HG02870 (cell line): Measurements from ENCODE around the gene IGSF5.
"Not testable (repeated sequence)": the region's sequence is repeated elsewhere in the genome, so short reads cannot be mapped to it uniquely, and the experiment has no call there.

ENCODE experiments used
- ATAC-seq: cut with Tn5 transposase; IDR thresholded peaks from one replicate; pipeline ENCODE4 v1.9.1; 2021; ENCODE audit warnings: mild to moderate bottlenecking, moderate library complexity; ENCODE audit not compliant: unreplicated experiment

The IGSF5 gene

DNA sequence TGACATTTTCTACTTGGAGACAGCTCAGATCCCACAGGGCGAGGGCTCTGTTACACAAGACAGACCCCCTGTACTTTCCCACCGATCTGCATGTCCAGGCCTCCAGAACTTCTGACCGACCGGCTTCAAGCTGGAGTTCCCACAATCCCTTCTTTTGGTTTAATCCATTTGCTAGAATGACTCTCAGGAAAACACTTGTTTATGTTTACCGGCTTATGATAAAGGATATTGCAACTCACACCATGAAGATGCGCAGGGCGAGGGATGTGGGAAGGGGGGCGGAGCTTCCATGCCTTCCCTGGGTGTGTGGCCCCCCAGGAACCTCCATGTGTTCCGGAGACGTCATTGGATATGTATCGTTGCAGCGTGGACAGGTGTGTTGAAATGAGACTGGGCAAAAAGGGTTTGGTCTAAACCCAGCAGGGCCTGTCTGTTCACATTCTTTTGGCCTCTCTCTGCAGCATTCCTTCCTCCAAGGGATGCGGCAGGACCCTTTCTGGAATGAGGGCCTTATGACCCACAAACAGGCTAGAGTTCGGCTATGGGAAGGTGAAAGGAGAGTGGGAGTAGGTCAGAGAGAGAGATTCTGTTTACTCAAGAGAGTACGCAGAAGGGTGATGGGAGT lies 7.5 kb upstream of the IGSF5 start:
- no peak for ATAC-seq

- no peak for ATAC-seq
Measured at GRCh38 chr21:39738566-39738965, 6.4 kb upstream of the IGSF5 start.

- not testable (repeated sequence) for ATAC-seq
Measured at GRCh38 chr21:39739531-39739930, 5.5 kb upstream of the IGSF5 start.

DNA sequence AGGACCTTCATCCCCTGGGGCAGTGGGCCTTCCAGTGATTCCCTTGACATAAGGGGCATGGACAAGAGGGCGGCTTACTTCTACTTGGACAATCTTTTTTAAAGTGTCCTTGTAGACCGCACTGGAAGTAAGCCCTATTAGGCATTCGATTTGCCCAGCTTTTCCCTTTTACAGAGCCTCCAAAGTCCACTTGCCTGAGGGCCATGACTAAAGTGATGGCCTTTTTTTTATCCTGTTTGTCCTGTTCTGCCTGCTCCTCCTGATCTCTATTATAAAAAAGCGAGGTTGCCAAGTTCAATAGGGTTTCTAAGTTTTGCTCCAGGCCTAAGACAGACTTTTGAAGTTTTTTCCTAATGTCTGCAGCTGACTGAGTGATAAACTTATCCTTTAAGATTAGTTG lies 2.4 kb upstream of the IGSF5 start:
- not testable (repeated sequence) for ATAC-seq

DNA sequence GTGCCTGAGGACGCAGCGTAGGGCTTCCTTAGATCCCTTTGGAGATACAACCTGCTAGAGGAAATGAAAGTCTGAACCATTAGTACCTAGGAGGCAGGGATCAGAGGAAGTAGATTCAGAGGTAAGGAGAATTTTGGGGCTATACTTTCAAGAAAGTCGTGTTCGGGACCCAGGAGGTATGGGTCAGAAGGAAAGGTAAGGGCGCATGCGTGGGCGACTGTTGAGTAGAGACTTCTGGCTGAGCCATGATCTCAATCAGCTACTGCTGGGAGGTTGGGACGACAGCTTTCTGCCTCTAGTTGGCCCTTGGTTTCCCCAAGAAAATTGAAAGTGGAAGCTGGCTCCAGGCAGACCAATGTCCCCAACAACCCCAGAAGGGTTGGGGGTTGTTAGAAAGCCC lies 349 bp downstream of the IGSF5 start:
- not testable (repeated sequence) for ATAC-seq

DNA sequence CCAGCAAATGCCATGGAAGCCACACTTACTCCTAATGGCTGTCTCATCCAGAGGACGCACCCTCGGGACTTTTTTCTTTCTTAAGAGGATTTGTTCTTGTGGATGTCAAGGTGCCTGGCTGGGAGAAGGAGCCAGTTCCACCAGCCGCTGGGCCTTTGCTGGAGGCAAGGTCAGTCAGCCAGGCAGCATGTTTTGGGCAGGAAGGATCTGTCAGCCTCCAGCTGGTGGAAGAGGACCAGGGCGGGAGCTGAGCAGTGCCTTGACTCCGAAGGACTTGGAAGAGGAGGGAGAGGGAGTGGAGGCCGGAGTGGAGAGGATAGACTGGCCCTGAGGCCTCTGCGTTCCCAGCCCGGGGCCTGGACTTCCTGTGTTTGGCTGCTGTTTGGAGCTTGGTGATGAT lies 5.7 kb downstream of the IGSF5 start:
- ATAC-seq, result no peak

GRCh38 chr21:39754811-39755210 lies 9.8 kb downstream of the IGSF5 start:
- ATAC-seq, result no peak

DNA sequence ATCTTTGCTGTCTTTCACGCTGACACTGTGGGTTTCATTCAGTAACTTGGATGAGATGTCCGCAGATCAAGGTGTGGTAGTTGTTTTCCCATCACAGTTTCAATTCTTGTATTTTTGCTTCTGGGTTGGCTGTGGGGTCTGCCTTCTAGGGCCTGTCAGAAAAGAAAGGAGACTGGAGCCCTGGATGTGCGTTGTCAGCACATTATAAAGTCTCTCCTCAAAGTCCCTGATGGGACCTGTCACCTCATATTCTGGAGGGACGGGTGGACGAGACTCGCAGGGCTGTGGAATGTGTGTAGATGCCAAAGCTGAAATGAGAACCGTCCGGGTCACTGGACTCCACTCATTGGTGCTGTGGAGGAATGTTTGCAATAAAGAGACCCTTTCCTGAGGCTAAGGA lies 11.3 kb downstream of the IGSF5 start:
- no peak for ATAC-seq

DNA sequence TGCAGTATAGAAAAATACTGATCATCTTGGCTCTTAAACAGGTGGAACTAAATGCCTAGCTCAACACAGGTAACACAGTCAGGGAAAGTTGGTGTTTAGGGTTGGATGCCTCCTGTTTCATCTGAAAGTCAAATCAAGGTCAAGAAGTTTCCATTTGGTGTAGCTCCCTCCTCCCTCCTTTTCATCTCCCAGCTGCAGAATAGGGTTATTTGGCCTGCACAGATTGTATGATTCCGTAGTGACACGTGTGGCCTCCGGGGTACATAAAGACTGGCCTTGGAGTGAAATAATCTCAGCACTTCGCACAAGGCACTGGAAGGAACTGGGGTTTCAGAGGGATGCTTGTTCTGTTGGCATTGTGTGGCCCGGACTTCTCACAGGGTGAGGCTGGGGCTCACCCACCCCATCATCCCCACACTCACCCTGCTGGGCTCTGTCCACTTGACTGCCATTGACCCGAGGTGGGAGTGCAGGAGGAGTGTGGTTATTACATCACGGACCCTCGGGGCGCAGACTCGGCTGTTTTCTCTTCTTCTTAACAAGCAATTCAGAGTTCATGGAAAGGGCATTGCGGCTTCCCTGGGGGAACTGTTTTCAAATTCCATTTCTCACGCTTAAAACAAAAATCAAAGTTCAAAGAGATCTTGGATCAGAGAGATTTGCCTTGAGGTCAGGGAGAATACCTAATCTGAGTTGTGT lies 18.4 kb downstream of the IGSF5 start:
- no peak for ATAC-seq

- no peak for ATAC-seq
Measured at GRCh38 chr21:39774227-39774626, 29.2 kb downstream of the IGSF5 start.

GRCh38 chr21:39775816-39776215 lies 30.8 kb downstream of the IGSF5 start:
- ATAC-seq, result no peak

- ATAC-seq, result no peak
Measured at GRCh38 chr21:39776589-39776988, 31.6 kb downstream of the IGSF5 start.

DNA sequence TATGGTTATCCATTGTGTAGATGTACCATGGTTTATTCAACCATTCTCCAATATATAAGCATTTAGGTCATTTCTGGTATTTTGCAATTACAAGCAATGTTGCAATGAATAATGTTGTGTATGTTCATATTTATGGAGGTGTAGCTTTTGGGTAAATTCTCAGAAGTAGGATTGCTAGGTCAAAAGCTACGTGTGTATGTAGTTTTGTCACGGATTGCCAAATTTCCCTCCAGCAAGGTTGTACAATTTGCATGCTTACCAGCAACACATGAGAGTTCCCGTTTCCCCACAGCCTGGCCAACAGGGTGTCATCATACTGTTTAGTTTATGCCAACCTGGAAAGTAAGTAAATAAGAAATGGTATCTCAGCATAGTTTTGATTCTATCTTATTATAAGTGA lies 36.3 kb downstream of the IGSF5 start:
- ATAC-seq, result no peak

GRCh38 chr21:39788383-39788782 lies 43.4 kb downstream of the IGSF5 start:
- no peak for ATAC-seq

DNA sequence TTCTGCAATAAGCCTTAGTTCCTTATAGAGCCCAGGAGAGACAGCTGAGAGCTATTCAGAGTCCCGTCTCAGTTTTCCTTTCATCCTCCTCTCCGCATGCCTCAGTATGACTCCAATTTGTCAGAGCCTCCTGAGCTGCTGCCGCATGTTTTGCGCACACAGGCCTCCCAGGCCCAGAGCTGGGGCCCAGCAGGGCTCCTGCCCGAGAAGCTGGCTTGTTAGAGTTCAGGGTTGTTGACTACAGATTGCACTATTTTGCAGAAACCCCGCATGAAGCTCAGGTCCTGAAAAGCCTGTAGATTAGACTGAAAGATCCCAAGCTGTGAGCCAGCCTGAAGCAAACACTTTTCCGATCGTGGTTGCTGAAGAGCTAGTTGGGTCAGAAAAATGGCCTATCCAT lies 51.5 kb downstream of the IGSF5 start:
- ATAC-seq, result no peak

- no peak for ATAC-seq
Measured at GRCh38 chr21:39799178-39799577, 54.2 kb downstream of the IGSF5 start.

DNA sequence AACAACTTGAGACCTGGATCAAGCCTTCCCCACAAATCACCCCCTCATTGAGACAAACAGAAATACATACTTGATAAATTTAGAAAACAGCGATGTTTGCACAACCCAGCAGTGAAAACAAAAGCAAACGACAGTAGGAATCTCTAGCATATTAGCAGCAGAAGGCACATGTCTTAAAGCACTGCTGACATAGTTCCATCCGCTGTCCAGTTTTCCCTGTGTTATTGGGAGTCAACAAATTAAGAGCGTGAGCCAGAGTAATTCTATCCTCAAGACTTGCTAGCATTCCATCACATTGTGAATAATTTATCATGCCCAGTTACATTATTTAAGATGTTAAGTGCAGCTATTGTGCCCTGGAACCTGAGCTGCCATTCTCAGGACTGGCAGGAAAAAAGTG lies 55.3 kb downstream of the IGSF5 start:
- ATAC-seq, result no peak

- no peak for ATAC-seq
Measured at GRCh38 chr21:39802217-39802616, 57.2 kb downstream of the IGSF5 start.

- ATAC-seq, result no peak
Measured at GRCh38 chr21:39803393-39803792, 58.4 kb downstream of the IGSF5 start.

- no peak for ATAC-seq
Measured at GRCh38 chr21:39804240-39804639, 59.3 kb downstream of the IGSF5 start.

- no peak for ATAC-seq
Measured at GRCh38 chr21:39805983-39806382, 61.0 kb downstream of the IGSF5 start.

DNA sequence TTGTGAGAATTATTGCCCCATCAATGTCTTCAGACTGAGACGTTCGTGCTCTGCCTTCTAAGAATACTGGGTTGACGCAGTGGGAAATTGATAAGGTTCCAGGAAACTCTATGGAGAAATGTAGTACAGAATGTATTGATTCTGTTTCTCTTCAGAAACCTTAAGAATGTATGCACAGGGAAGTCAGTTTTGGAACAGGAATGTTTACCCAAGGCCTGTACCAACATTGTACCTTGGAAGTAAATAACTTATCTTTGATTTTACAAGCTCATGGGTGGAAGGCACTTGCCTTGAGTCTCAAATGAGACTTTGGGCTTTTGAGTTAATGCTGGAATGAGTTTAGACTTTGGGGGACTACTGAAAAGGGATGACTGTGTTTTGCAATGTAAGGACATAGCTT lies 62.8 kb downstream of the IGSF5 start:
- no peak for ATAC-seq

- ATAC-seq, result no peak
Measured at GRCh38 chr21:39809936-39810335, 65.0 kb downstream of the IGSF5 start.
